ENCODE measurements around the gene TRIM29. TPM values are rescaled to one million over a fixed set of nuclear protein-coding genes. Genes with fewer than 3 reads are reported as not detected.

Gene TRIM29
- total and polyA plus RNA-seq, 9 donors, result 0.11 to 5.9 (median 1.4) TPM; not detected in 1

- H3K4me1 ChIP-seq (ENCODE audit: insufficient read depth), result peaks cover 47% of the 10 kb centered on the region
- DNase-seq, result peak; percentile 83 to 90 (median 88)
- H3K27ac ChIP-seq, result peak overlapping the region; percentile 26 to 82
- H3K9me3 ChIP-seq, result no peaks in the 10 kb centered on the region
- intact Hi-C loops (cut with DNase I), result loop anchor here in 1 of 4 donors (2.0 kb wide), 1 partner anchor 26 kb away; the partner anchor contains the start of gene OAF
- no peaks in the 10 kb centered on the region for H3K27me3 ChIP-seq
- no peak overlapping the region for H3K4me3 ChIP-seq
- H3K36me3 ChIP-seq, result no peaks in the 10 kb centered on the region
- TF ChIP-seq CTCF (IDR thresholded peaks at IDR 0.05), result no peak
- peak; percentile 45 for TF ChIP-seq POLR2A (IDR thresholded peaks at IDR 0.05)
- no peak for TF ChIP-seq EP300 (IDR thresholded peaks at IDR 0.05)
- WGBS, 3 donors, result 5 to 14% (median 8%) methylated on average over 7 of the region's 7 CpGs
Observed at GRCh38 chr11:120184946-120185705, 47.2 kb upstream of the TRIM29 start.

- 12 to 16% (median 16%) methylated on average over 11 of the region's 11 CpGs for WGBS, 3 donors
- Histone ChIP-seq H3K9me3 (no peaks in the 10 kb centered on the region), H3K4me3 (no peak overlapping the region), H3K27me3 (no peaks in the 10 kb centered on the region), H3K4me1 (ENCODE audit: insufficient read depth) (peaks cover 47% of the 10 kb centered on the region), H3K27ac (peak overlapping the region; percentile 26 to 82), H3K36me3 (no peaks in the 10 kb centered on the region)
- TF ChIP-seq EP300 (IDR thresholded peaks at IDR 0.05) (no peak), POLR2A (IDR thresholded peaks at IDR 0.05) (no peak), CTCF (IDR thresholded peaks at IDR 0.05) (no peak)
- peak; percentile 55 to 69 (median 66) for DNase-seq
- intact Hi-C loops (cut with DNase I), result loop anchor here in 1 of 4 donors (2.0 kb wide), 1 partner anchor 26 kb away; the partner anchor contains the start of gene OAF
Observed at GRCh38 chr11:120184371-120184945, 46.5 kb upstream of the TRIM29 start.

- no peaks in the 10 kb centered on the region for H3K27me3 ChIP-seq
- H3K27ac ChIP-seq, result peak overlapping the region in 1 of 2 donors; percentile 82
- H3K4me3 ChIP-seq, result no peak overlapping the region
- H3K4me1 ChIP-seq (ENCODE audit: insufficient read depth), result peaks cover 48% of the 10 kb centered on the region
- no peaks in the 10 kb centered on the region for H3K36me3 ChIP-seq
- WGBS, 3 donors, result 58 to 66% (median 66%) methylated on average over 7 of the region's 7 CpGs
- TF ChIP-seq POLR2A (IDR thresholded peaks at IDR 0.05), result no peak
- TF ChIP-seq CTCF (IDR thresholded peaks at IDR 0.05), result no peak
- TF ChIP-seq EP300 (IDR thresholded peaks at IDR 0.05), result no peak
- intact Hi-C loops (cut with DNase I), result loop anchor here in 1 of 4 donors (2.0 kb wide), 1 partner anchor 27 kb away; the partner anchor contains the start of gene OAF
- H3K9me3 ChIP-seq, result no peaks in the 10 kb centered on the region
- DNase-seq, result peak in 1 of 5 donors; percentile 35
Observed at GRCh38 chr11:120183701-120184141, 45.8 kb upstream of the TRIM29 start.

- 79 to 86% (median 84%) methylated on average over 5 of the region's 5 CpGs for WGBS, 3 donors
- no peak overlapping the region for H3K4me3 ChIP-seq
- no peaks in the 10 kb centered on the region for H3K27me3 ChIP-seq
- peaks cover 44% of the 10 kb centered on the region for H3K4me1 ChIP-seq (ENCODE audit: insufficient read depth)
- TF ChIP-seq CTCF (IDR thresholded peaks at IDR 0.05) (no peak), POLR2A (IDR thresholded peaks at IDR 0.05) (no peak), EP300 (IDR thresholded peaks at IDR 0.05) (no peak)
- H3K27ac ChIP-seq, result peak overlapping the region in 1 of 2 donors; percentile 82
- intact Hi-C loops (cut with DNase I), result no loop called here
- H3K36me3 ChIP-seq, result no peaks in the 10 kb centered on the region
- H3K9me3 ChIP-seq, result no peaks in the 10 kb centered on the region
- peak in 3 of 5 donors; percentile 36 to 60 (median 46) for DNase-seq
Observed at GRCh38 chr11:120182790-120183491, 45.0 kb upstream of the TRIM29 start.

Data from ovary (tissue), 9 donors.